Panc1 (cell line): ENCODE results near the gene GGA1. TPM values are rescaled to one million over a fixed set of nuclear protein-coding genes. Genes with fewer than 3 reads are reported as not detected.

Experiments used
- ATAC-seq: fragments of 200-7000 bp; cut with Tn5 transposase; 2 replicates; pipeline ENCODE4 v1.9.1; 2020; ENCODE audit warnings: mild to moderate bottlenecking, moderate library complexity
- BruUV-seq: library from RNA; stranded (reverse); fragments of 400-500 nt; replicated peaks from 2 replicates; lab custom pipeline; 2021; lab: Mats Ljungman, UMichigan
- CTCF ChIA-PET: fragments of 300-600 bp; sonication (Branson Sonifier 250); formaldehyde crosslinking; loops from one replicate; lab custom pipeline; 2022; ENCODE audit warnings: antibody characterized with exemption; lab: Charles Lee
- POLR2A ChIA-PET: fragments of 300-600 bp; sonication (Branson Sonifier 250); formaldehyde crosslinking; loops from one replicate; lab custom pipeline; 2022; ENCODE audit warnings: antibody characterized with exemption; lab: Charles Lee
- DNase-seq: peaks from one replicate; pipeline ENCODE4 v3.0.0-alpha.2; 2010; ENCODE audit warnings: low read depth, low spot score
- H3K27ac ChIP-seq: 2 replicates; pipeline ENCODE4 v1.5.1; 2011; ENCODE audit warnings: mild to moderate bottlenecking, low read length, inconsistent platforms
- H3K27me3 ChIP-seq: fragments of 200-500 bp; sonication (Bioruptor generic); 2 replicates; pipeline ENCODE4 v1.6.0; 2014; ENCODE audit warnings: low read length, inconsistent platforms; ENCODE audit not compliant: control insufficient read depth, insufficient read depth
- H3K36me3 ChIP-seq: fragments of 200-500 bp; sonication (Bioruptor generic); 2 replicates; pipeline ENCODE4 v1.5.1; 2014; ENCODE audit warnings: inconsistent platforms, mild to moderate bottlenecking, low read length, moderate library complexity; ENCODE audit not compliant: control insufficient read depth, insufficient read depth
- H3K4me1 ChIP-seq: 2 replicates; pipeline ENCODE4 v1.5.1; 2011; ENCODE audit warnings: inconsistent platforms, mild to moderate bottlenecking, low read length, moderate library complexity; ENCODE audit not compliant: control insufficient read depth, insufficient read depth
- H3K4me3 ChIP-seq, 2 experiments: 2 replicates each; pipeline ENCODE4 v1.5.1; 2011 to 2012; ENCODE audit warnings: low read depth in 2 of 2, low read length in 2 of 2, mild to moderate bottlenecking in 2 of 2, inconsistent platforms in 1 of 2, moderate library complexity in 1 of 2
- H3K9me3 ChIP-seq: fragments of 200-500 bp; sonication (Bioruptor generic); 2 replicates; pipeline ENCODE4 v1.5.1; 2014; ENCODE audit warnings: low read depth, mild to moderate bottlenecking, inconsistent platforms, low read length, moderate library complexity; ENCODE audit not compliant: control insufficient read depth, insufficient read depth
- CTCF ChIP-seq: fragments of 450-650 bp; IDR thresholded peaks from 2 replicates; pipeline ENCODE4 v1.5.1; 2017; ENCODE audit warnings: mild to moderate bottlenecking
- POLR2AphosphoS5 ChIP-seq: IDR thresholded peaks from 2 replicates; pipeline ENCODE4 v1.6.1; 2012; ENCODE audit warnings: mild to moderate bottlenecking, low read depth, low read length, moderate library complexity
- REST ChIP-seq, 2 experiments: IDR thresholded peaks; 2 replicates each; pipeline ENCODE4 v1.6.1; 2011 to 2012; ENCODE audit warnings: low read depth in 2 of 2, control low read depth in 1 of 2, low read length in 1 of 2, mild to moderate bottlenecking in 1 of 2, moderate library complexity in 1 of 2; ENCODE audit not compliant: insufficient read depth in 1 of 2
- SIN3A ChIP-seq: IDR thresholded peaks from 2 replicates; pipeline ENCODE4 v1.6.1; 2012; ENCODE audit warnings: low read depth, mild to moderate bottlenecking, low read length, moderate library complexity, borderline replicate concordance; ENCODE audit not compliant: insufficient read depth
- TCF7L2 ChIP-seq: IDR thresholded peaks from 2 replicates; pipeline ENCODE4 v1.6.1; 2011; ENCODE audit warnings: mild to moderate bottlenecking, low read depth, low read length, inconsistent platforms
- in situ Hi-C: cut with HindIII; loops from 2 replicates; pipeline ENCODE4 v1.10.0; 2016; ENCODE audit warnings: low sequenced_read_pairs, low pct_unique_long_range_greater_than_20kb
- intact Hi-C: fragments of 100-400 bp; cut with micrococcal nuclease; formaldehyde crosslinking; loops from one replicate; pipeline ENCODE4 v1.10.0; 2022; ENCODE audit not compliant: unreplicated experiment
- total RNA-seq: library from RNA; stranded (reverse); gene quantifications from one replicate; pipeline ENCODE4 v1.2.1, GENCODE V29; 2021; ENCODE audit not compliant: unreplicated experiment

GGA1 gene
- total RNA-seq, 1 experiment from 2014 or later, result 45.4 TPM

DNA sequence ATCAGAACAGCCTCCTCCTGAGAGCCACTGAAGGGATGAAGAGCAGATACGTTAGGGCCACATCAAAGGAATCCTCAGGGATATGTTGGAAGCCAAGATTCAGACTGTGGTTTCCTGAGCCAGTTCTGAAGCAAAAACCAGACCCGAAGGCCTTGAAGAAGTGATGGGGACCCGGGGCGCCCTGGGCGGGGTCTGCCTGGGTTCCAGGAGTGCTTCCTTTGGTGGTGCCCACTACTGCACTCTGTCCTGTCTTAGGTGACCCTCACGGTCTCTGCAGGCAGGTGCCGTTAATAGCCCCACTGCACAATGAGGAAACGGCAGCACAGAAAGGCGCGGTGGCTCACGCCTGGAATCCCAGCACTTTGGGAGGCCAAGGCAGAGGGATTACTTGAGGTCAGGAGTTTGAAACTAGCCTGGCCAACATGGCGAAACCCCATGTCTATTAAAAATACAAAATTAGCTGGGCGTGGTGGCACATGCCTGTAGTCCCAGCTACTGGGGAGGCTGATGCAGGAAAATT is 18.0 kb downstream of the GGA1 start:
- Histone ChIP-seq H3K27ac (no peak overlapping the region), H3K27me3 (no peaks in the 10 kb centered on the region), H3K36me3 (no peaks in the 10 kb centered on the region), H3K9me3 (no peaks in the 10 kb centered on the region), H3K4me1 (no peaks in the 10 kb centered on the region), H3K4me3 (no peak overlapping the region)
- ChIA-PET CTCF (interaction anchor here (1.2 kb wide), 1 partner anchor 8 kb away, joined by 3 read pairs; no protein-coding TSS in a partner anchor), POLR2A (no interaction called here)
- ATAC-seq (no peak), DNase-seq (no peak)
- TF ChIP-seq TCF7L2 (no peak), SIN3A (no peak), REST (IDR thresholded peaks at IDR 0.05; ENCODE audit: insufficient read depth in 1 of 2, low read depth in 2 of 2, low read length in 1 of 2) (no peak), CTCF (no peak), POLR2AphosphoS5 (no peak)
- intact Hi-C loops, result no loop called here
- no TSS peak for BruUV-seq
- in situ Hi-C loops, result no loop called here

DNA sequence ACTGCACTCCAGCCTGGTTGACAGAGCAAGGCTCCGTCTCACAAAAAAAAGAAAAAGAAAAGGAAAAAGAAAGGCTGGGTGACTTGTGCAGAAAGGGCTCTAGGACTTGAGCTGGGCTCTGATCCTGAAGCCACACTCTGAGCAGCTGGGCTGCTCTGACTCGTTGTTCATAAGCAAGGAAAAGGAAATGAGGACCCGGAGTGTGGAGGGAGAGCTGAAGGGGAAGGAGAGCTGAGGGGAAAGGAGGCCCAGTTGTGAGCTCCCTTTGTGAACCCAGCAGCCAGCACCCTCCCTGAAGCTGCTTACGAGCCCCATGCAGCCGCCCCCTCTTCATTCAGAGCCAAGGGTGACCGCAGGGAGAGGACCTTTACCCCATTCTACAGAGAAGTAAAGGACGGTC is 18.5 kb downstream of the GGA1 start:
- intact Hi-C loops, result no loop called here
- H3K4me1 ChIP-seq, result no peaks in the 10 kb centered on the region
- BruUV-seq, result no TSS peak
- POLR2A ChIA-PET, result no interaction called here
- in situ Hi-C loops, result no loop called here
- no peaks in the 10 kb centered on the region for H3K36me3 ChIP-seq
- H3K4me3 ChIP-seq, result no peak overlapping the region
- CTCF ChIA-PET, result no interaction called here
- no peak for TF ChIP-seq REST (IDR thresholded peaks at IDR 0.05; ENCODE audit: insufficient read depth in 1 of 2, low read depth in 2 of 2, low read length in 1 of 2)
- no peak for TF ChIP-seq TCF7L2
- no peak for TF ChIP-seq CTCF
- no peak for TF ChIP-seq SIN3A
- TF ChIP-seq POLR2AphosphoS5, result no peak
- ATAC-seq (no peak), DNase-seq (no peak)
- H3K27me3 ChIP-seq, result no peaks in the 10 kb centered on the region
- H3K9me3 ChIP-seq, result no peaks in the 10 kb centered on the region
- no peak overlapping the region for H3K27ac ChIP-seq
